ENCODE data around the gene GFPT2. TPM values are rescaled to one million over a fixed set of nuclear protein-coding genes. Genes with fewer than 3 reads are reported as not detected.

Gene GFPT2
- total and polyA plus RNA-seq, 9 donors, result 18.5 to 135 (median 41.5) TPM

DNA sequence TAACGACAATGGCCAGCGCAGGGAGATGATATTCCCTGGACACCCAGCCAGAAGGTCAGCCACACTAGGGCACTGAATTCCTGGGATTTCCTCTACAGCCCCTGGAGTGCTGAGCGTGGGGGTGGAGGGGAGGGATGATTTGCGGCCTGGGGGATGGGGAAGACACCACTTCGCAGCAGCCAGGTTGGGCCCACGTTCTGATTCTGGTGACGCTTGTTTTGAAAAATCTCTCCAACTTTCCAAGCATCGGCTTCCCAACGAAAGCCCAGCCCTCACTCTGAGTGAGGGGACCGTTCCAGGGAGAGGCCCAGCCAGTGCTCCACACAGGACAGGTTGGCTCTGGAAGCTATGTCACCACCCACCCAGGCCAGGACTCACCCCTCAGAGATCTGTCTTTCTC lies 5.4 kb downstream of the GFPT2 start:
- no peaks in the 10 kb centered on the region for H3K9me3 ChIP-seq
- H3K36me3 ChIP-seq, result no peaks in the 10 kb centered on the region
- intact Hi-C loops (cut with DNase I), result no loop called here
- H3K4me3 ChIP-seq, result no peak overlapping the region
- DNase-seq, result no peak
- H3K27ac ChIP-seq, result no peak overlapping the region
- H3K27me3 ChIP-seq, result no peaks in the 10 kb centered on the region
- WGBS, 3 donors, result 45 to 59% (median 48%) methylated on average over 10 of the region's 10 CpGs
- TF ChIP-seq, protein P1, sequence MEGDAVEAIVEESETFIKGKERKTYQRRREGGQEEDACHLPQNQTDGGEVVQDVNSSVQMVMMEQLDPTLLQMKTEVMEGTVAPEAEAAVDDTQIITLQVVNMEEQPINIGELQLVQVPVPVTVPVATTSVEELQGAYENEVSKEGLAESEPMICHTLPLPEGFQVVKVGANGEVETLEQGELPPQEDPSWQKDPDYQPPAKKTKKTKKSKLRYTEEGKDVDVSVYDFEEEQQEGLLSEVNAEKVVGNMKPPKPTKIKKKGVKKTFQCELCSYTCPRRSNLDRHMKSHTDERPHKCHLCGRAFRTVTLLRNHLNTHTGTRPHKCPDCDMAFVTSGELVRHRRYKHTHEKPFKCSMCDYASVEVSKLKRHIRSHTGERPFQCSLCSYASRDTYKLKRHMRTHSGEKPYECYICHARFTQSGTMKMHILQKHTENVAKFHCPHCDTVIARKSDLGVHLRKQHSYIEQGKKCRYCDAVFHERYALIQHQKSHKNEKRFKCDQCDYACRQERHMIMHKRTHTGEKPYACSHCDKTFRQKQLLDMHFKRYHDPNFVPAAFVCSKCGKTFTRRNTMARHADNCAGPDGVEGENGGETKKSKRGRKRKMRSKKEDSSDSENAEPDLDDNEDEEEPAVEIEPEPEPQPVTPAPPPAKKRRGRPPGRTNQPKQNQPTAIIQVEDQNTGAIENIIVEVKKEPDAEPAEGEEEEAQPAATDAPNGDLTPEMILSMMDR (IDR thresholded peaks at IDR 0.05), result no peak
- TF ChIP-seq EP300 (IDR thresholded peaks at IDR 0.05) (no peak), POLR2A (IDR thresholded peaks at IDR 0.05) (no peak)
- H3K4me1 ChIP-seq (ENCODE audit: insufficient read depth), result peaks cover 9% of the 10 kb centered on the region

DNA sequence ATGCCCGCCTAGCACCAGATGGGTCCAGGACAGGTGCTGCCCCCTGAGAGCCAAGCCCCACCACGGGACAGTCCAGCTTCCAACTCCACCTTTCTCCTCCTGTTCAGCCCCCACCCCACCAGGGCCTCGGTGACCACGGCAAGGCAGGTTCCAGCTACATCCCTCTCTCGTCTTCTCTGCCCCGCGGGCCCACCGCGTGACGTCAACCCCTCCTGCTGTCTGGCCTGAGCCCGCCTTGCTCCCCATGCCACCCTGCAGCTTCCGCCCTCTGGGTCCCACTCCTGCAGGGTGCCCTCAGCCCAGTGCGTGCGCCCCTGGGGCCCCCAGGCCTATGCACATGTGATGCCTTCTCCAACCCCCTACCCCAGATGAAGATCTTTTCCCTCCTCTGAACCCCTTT lies 6.8 kb downstream of the GFPT2 start:
- Histone ChIP-seq H3K4me3 (no peak overlapping the region), H3K27me3 (no peaks in the 10 kb centered on the region), H3K36me3 (no peaks in the 10 kb centered on the region), H3K4me1 (ENCODE audit: insufficient read depth) (peaks cover 8% of the 10 kb centered on the region), H3K9me3 (no peaks in the 10 kb centered on the region), H3K27ac (no peak overlapping the region)
- TF ChIP-seq EP300 (IDR thresholded peaks at IDR 0.05), result no peak
- no peak for TF ChIP-seq POLR2A (IDR thresholded peaks at IDR 0.05)
- TF ChIP-seq, protein P1 (IDR thresholded peaks at IDR 0.05), result no peak
- WGBS, 3 donors, result 95 to 97% (median 96%) methylated on average over 14 of the region's 14 CpGs
- intact Hi-C loops (cut with DNase I), result no loop called here
- no peak for DNase-seq

DNA sequence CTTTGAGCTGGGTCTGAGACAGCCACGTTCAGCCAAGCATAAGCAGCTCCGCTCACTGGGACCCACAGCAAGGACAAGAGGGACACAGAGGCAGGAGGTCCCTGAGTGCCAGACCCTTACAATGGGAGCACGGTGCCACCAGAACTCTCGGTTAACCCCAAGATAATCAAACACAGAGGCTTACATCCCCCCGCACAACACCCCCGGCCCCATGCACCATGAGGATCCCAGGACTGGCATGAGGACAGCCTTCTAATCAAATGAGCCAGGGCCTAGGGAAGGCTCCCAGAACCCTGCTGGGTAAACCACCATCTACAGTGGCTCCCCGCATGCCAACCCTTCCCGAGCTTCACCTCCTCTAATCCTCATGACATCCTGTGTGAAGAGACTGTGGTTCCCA lies 7.4 kb downstream of the GFPT2 start:
- no peak for DNase-seq
- 95 to 99% (median 98%) methylated on average over 8 of the region's 8 CpGs for WGBS, 3 donors
- intact Hi-C loops (cut with DNase I), result no loop called here
- no peak overlapping the region for H3K4me3 ChIP-seq
- TF ChIP-seq POLR2A (IDR thresholded peaks at IDR 0.05) (no peak), EP300 (IDR thresholded peaks at IDR 0.05) (no peak)
- TF ChIP-seq, protein P1 (IDR thresholded peaks at IDR 0.05), result no peak
- H3K9me3 ChIP-seq, result no peaks in the 10 kb centered on the region
- H3K27me3 ChIP-seq, result no peaks in the 10 kb centered on the region
- peaks cover 8% of the 10 kb centered on the region for H3K4me1 ChIP-seq (ENCODE audit: insufficient read depth)
- no peaks in the 10 kb centered on the region for H3K36me3 ChIP-seq
- no peak overlapping the region for H3K27ac ChIP-seq

DNA sequence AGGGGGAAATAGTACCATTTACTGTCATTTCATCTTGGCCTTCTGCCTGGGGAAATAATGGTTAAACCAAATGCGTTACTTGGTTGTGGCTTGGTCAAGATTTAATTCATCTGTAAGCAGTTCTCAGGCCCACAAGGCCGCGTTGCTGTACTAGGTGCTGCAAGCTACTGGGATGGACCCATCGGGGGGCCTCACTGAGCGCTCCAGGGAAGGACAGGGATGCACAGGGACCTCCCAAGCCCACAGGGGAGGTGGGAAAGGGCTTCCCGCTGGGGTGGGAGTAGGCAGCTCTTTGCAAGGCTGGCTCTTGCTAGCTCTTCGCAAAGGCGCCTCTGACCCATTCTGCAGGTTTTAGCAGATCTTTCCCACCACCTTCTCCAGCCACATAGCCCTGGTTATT lies 8.0 kb downstream of the GFPT2 start:
- Histone ChIP-seq H3K27me3 (no peaks in the 10 kb centered on the region), H3K4me1 (ENCODE audit: insufficient read depth) (peaks cover 8% of the 10 kb centered on the region), H3K27ac (no peak overlapping the region), H3K36me3 (no peaks in the 10 kb centered on the region), H3K9me3 (no peaks in the 10 kb centered on the region), H3K4me3 (no peak overlapping the region)
- DNase-seq, result no peak
- intact Hi-C loops (cut with DNase I), result no loop called here
- 89 to 92% (median 89%) methylated on average over 8 of the region's 8 CpGs for WGBS, 3 donors
- TF ChIP-seq POLR2A (IDR thresholded peaks at IDR 0.05), result no peak

DNA sequence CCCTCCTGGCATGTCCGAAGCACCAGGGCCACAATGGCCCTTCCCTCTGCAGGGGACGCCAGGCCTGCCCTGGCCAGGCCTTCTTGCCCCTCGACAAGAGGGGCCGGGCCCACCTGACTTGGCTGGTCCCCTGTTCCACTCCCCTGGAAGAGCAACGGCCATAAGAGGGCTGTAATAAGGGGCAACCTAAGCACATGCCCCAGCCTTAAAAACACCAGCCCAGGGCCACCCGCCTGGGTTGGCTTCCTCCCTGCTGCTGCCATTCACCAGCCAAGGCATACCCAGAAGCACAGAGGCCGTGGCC lies 8.5 kb downstream of the GFPT2 start:
- Histone ChIP-seq H3K4me1 (ENCODE audit: insufficient read depth) (peaks cover 8% of the 10 kb centered on the region), H3K27me3 (no peaks in the 10 kb centered on the region), H3K9me3 (no peaks in the 10 kb centered on the region), H3K27ac (no peak overlapping the region), H3K4me3 (no peak overlapping the region), H3K36me3 (no peaks in the 10 kb centered on the region)
- intact Hi-C loops (cut with DNase I), result no loop called here
- no peak for TF ChIP-seq EP300 (IDR thresholded peaks at IDR 0.05)
- TF ChIP-seq, protein P1 (IDR thresholded peaks at IDR 0.05), result no peak
- no peak for TF ChIP-seq POLR2A (IDR thresholded peaks at IDR 0.05)
- WGBS, 3 donors, result 87 to 94% (median 94%) methylated on average over 7 of the region's 7 CpGs
- DNase-seq, result no peak
